Nephron progenitor cell (in vitro differentiated cells): ENCODE results near the gene PIAS3.

ENCODE experiments used
- DNase-seq: peaks from one replicate; pipeline ENCODE4 v3.0.0; 2021
- H3K27ac Mint-ChIP-seq: 2 replicates; pipeline ENCODE4 v1.8.0; 2021; ENCODE audit warnings: mild to moderate bottlenecking, moderate library complexity, mixed read lengths
- H3K27me3 Mint-ChIP-seq: 2 replicates; pipeline ENCODE4 v1.8.0; 2021; ENCODE audit warnings: mild to moderate bottlenecking, low read depth, mixed read lengths; ENCODE audit not compliant: poor library complexity
- H3K36me3 Mint-ChIP-seq: 2 replicates; pipeline ENCODE4 v1.8.0; 2021; ENCODE audit warnings: low read depth, mixed read lengths
- H3K4me1 Mint-ChIP-seq: 2 replicates; pipeline ENCODE4 v1.8.0; 2021; ENCODE audit warnings: mixed read lengths
- H3K4me3 Mint-ChIP-seq: 2 replicates; pipeline ENCODE4 v1.8.0; 2021; ENCODE audit warnings: mild to moderate bottlenecking, moderate library complexity, mixed read lengths
- H3K9me3 Mint-ChIP-seq: 2 replicates; pipeline ENCODE4 v1.8.0; 2021; ENCODE audit warnings: mild to moderate bottlenecking, moderate library complexity, mixed read lengths
- CTCF ChIP-seq: fragments of 200-600 bp; sonication (generic); IDR thresholded peaks from 2 replicates; pipeline ENCODE4 v1.5.0; 2021; ENCODE audit warnings: antibody characterized with exemption

The PIAS3 gene

GRCh38 chr1:145884675-145885074 is 25.8 kb upstream of the PIAS3 start:
- Mint-ChIP-seq H3K36me3 (no peaks in the 10 kb centered on the region), H3K27me3 (peaks cover 61% of the 10 kb centered on the region), H3K4me3 (peak overlapping the region; percentile 87), H3K9me3 (no peaks in the 10 kb centered on the region), H3K4me1 (peaks cover 32% of the 10 kb centered on the region), H3K27ac (no peak overlapping the region)
- TF ChIP-seq CTCF = no peak
- no peak for DNase-seq

GRCh38 chr1:145879775-145880174 is 20.9 kb upstream of the PIAS3 start:
- Mint-ChIP-seq H3K36me3 (no peaks in the 10 kb centered on the region), H3K27me3 (peaks cover 38% of the 10 kb centered on the region), H3K9me3 (no peaks in the 10 kb centered on the region), H3K27ac (no peak overlapping the region), H3K4me1 (peaks cover 26% of the 10 kb centered on the region), H3K4me3 (no peak overlapping the region)
- DNase-seq = no peak
- no peak for TF ChIP-seq CTCF

- no peak for TF ChIP-seq CTCF
- peaks cover 21% of the 10 kb centered on the region for H3K4me1 Mint-ChIP-seq
Observed at GRCh38 chr1:145878724-145879123, 19.8 kb upstream of the PIAS3 start.

GRCh38 chr1:145877923-145878486 is 19.1 kb upstream of the PIAS3 start:
- H3K27ac Mint-ChIP-seq = no peak overlapping the region
- H3K27me3 Mint-ChIP-seq = peaks cover 33% of the 10 kb centered on the region
- H3K4me1 Mint-ChIP-seq = peaks cover 23% of the 10 kb centered on the region

More at GRCh38 chr1:145878724-145879123, 19.8 kb upstream of the PIAS3 start:
- H3K27ac Mint-ChIP-seq = no peak overlapping the region
- H3K9me3 Mint-ChIP-seq = no peaks in the 10 kb centered on the region
- H3K36me3 Mint-ChIP-seq = no peaks in the 10 kb centered on the region
- no peak for DNase-seq
- H3K4me3 Mint-ChIP-seq = no peak overlapping the region
- peaks cover 32% of the 10 kb centered on the region for H3K27me3 Mint-ChIP-seq

GRCh38 chr1:145874646-145875045 is 15.8 kb upstream of the PIAS3 start:
- H3K9me3 Mint-ChIP-seq = no peaks in the 10 kb centered on the region
- H3K4me3 Mint-ChIP-seq = no peak overlapping the region
- peaks cover 39% of the 10 kb centered on the region for H3K4me1 Mint-ChIP-seq
- DNase-seq = no peak
- H3K27ac Mint-ChIP-seq = no peak overlapping the region
- no peaks in the 10 kb centered on the region for H3K36me3 Mint-ChIP-seq
- H3K27me3 Mint-ChIP-seq = peaks cover 49% of the 10 kb centered on the region
- TF ChIP-seq CTCF = no peak

More at GRCh38 chr1:145877923-145878486, 19.1 kb upstream of the PIAS3 start:
- no peak for TF ChIP-seq CTCF
- no peak for DNase-seq
- H3K9me3 Mint-ChIP-seq = no peaks in the 10 kb centered on the region
- H3K4me3 Mint-ChIP-seq = no peak overlapping the region
- no peaks in the 10 kb centered on the region for H3K36me3 Mint-ChIP-seq
